ENCODE measurements around the gene YAF2.
"Not testable (repeated sequence)": the region's sequence is repeated elsewhere in the genome, so short reads cannot be mapped to it uniquely, and the experiment has no call there.

Gene YAF2

GRCh38 chr12:42235426-42235825 is 2.6 kb downstream of the YAF2 start:
- peak overlapping the region; percentile 35; the same call in 1 of the 2 replicates for H3K4me3 ChIP-seq (ENCODE audit: low read length)
- no peak for TF ChIP-seq ZNF274 (IDR thresholded peaks at IDR 0.05; ENCODE audit: low read depth, low read length)

- H3K4me3 ChIP-seq (ENCODE audit: low read length) = no peak overlapping the region
- TF ChIP-seq ZNF274 (IDR thresholded peaks at IDR 0.05; ENCODE audit: low read depth, low read length) = no peak
Observed at GRCh38 chr12:42234970-42235369, 3.1 kb downstream of the YAF2 start.

DNA sequence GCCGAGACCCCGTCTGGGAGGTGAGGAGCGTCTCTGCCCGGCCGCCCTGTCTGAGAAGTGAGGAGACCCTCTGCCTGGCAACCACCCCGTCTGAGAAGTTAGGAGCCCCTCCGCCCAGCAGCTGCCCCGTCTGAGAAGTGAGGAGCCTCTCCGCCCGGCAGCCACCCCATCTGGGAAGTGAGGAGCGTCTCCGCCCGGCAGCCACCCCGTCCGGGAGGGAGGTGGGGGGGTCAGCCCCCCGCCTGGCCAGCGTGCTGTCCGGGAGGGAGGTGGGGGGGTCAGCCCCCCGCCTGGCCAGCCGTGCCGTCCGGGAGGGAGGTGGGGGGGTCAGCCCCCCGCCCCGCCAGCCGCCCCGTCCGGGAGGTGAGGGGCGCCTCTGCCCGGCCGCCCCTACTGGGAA is 10.5 kb downstream of the YAF2 start:
- H3K4me3 ChIP-seq (ENCODE audit: low read length) = not testable (repeated sequence)

- H3K4me3 ChIP-seq (ENCODE audit: low read length) = not testable (repeated sequence)
Observed at GRCh38 chr12:42224501-42224900, 13.5 kb downstream of the YAF2 start.

GRCh38 chr12:42222724-42223123 is 15.3 kb downstream of the YAF2 start:
- H3K4me3 ChIP-seq (ENCODE audit: low read length) = no peak overlapping the region
- TF ChIP-seq ZNF274 (IDR thresholded peaks at IDR 0.05; ENCODE audit: low read depth, low read length) = no peak

GRCh38 chr12:42221726-42222125 is 16.3 kb downstream of the YAF2 start:
- no peak overlapping the region for H3K4me3 ChIP-seq (ENCODE audit: low read length)
- TF ChIP-seq ZNF274 (IDR thresholded peaks at IDR 0.05; ENCODE audit: low read depth, low read length) = no peak

DNA sequence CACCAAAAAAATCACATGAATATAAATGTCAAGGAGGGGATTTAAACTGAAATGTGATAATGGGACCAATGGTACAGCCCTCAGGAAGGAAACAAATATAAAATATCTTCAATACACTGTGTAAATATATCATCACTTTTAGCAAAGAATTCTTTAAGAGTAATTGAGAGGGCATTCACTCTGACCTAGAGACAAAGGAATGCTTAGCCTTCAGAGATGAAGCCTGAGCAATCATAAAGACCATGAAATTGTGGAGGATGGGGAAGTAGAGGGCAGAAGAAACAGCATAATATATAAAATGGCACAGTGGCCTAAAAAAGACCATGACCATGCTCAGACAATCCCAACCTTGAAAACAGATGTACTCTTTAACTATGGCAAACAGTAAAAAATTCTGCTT is 20.4 kb downstream of the YAF2 start:
- TF ChIP-seq ZNF274 (IDR thresholded peaks at IDR 0.05; ENCODE audit: low read depth, low read length) = no peak
- no peak overlapping the region for H3K4me3 ChIP-seq (ENCODE audit: low read length)

GRCh38 chr12:42216737-42217136 is 21.3 kb downstream of the YAF2 start:
- H3K4me3 ChIP-seq (ENCODE audit: low read length) = no peak overlapping the region
- TF ChIP-seq ZNF274 (IDR thresholded peaks at IDR 0.05; ENCODE audit: low read depth, low read length) = no peak

GRCh38 chr12:42215759-42216158 is 22.3 kb downstream of the YAF2 start:
- H3K4me3 ChIP-seq (ENCODE audit: low read length) = not testable (repeated sequence)

GRCh38 chr12:42213954-42214426 is 24.1 kb downstream of the YAF2 start:
- TF ChIP-seq ZNF274 (IDR thresholded peaks at IDR 0.05; ENCODE audit: low read depth, low read length) = no peak
- H3K4me3 ChIP-seq (ENCODE audit: low read length) = no peak overlapping the region

GRCh38 chr12:42213023-42213422 is 25.0 kb downstream of the YAF2 start:
- no peak for TF ChIP-seq ZNF274 (IDR thresholded peaks at IDR 0.05; ENCODE audit: low read depth, low read length)
- H3K4me3 ChIP-seq (ENCODE audit: low read length) = no peak overlapping the region

GRCh38 chr12:42208574-42208973 is 29.5 kb downstream of the YAF2 start:
- no peak overlapping the region for H3K4me3 ChIP-seq (ENCODE audit: low read length)
- TF ChIP-seq ZNF274 (IDR thresholded peaks at IDR 0.05; ENCODE audit: low read depth, low read length) = no peak

DNA sequence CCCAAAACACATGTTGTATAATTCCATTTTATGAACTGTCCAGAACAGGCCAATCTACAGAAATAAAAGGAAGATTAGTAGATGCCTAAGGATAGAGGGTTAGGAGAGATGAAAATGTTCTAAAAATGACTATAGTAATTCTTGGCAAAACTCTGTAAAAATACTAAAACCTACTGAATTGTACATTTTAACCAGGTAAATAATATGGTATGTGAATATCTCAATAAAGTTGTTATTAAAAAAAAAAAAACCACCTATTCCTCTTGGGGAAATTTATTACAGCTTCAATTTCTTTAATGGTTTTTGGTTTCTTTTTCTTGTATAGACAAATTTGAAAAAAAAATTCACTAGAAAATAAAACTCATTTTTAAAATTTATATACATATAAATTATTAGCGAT is 33.2 kb downstream of the YAF2 start:
- no peak overlapping the region for H3K4me3 ChIP-seq (ENCODE audit: low read length)
- no peak for TF ChIP-seq ZNF274 (IDR thresholded peaks at IDR 0.05; ENCODE audit: low read depth, low read length)

DNA sequence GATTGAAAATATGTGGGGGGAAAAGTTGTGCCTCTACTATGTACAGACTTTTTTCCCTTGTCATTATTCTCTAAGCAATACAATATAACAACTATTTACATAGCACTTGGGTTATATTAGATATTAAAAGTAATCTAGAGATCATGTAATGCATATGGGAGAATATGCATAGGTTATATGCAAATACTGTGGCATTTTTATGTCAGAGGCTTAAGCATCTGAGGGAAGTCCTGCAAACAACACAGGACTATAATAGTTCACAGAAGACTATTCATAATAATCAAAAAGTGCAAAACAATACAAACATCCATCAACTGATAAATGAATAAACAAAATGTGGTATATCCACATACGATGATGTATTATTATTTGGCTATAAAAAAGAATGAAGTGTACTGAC is 33.7 kb downstream of the YAF2 start:
- no peak for TF ChIP-seq ZNF274 (IDR thresholded peaks at IDR 0.05; ENCODE audit: low read depth, low read length)
- no peak overlapping the region for H3K4me3 ChIP-seq (ENCODE audit: low read length)

DNA sequence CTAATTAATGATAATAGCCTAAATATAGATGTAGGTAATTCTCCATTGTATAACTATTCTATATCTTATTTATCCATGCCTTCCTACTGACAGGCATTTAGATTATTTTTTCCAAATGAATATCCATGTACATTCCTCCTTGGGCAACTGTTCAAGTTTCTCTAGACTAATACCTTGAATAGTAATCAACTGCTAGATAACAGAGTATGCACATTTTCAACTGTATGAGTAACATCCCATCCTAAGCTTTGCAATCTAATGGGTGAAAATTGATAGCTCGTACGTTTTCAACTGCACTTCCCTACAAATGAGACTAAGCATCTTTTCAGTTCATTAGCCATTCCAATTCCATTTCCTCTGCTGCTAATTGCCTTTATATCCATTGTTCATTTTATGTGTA is 37.0 kb downstream of the YAF2 start:
- TF ChIP-seq ZNF274 (IDR thresholded peaks at IDR 0.05; ENCODE audit: low read depth, low read length) = no peak

GRCh38 chr12:42199007-42199406 is 39.0 kb downstream of the YAF2 start:
- no peak for TF ChIP-seq ZNF274 (IDR thresholded peaks at IDR 0.05; ENCODE audit: low read depth, low read length)
- H3K4me3 ChIP-seq (ENCODE audit: low read length) = no peak overlapping the region

More for the DNA sequence above, 37.0 kb downstream of the YAF2 start:
- no peak overlapping the region for H3K4me3 ChIP-seq (ENCODE audit: low read length)

Data from GM08714 (cell line).